HG02981 (cell line): ENCODE data around the gene CYP2C19.
"Not testable (repeated sequence)": the region's sequence is repeated elsewhere in the genome, so short reads cannot be mapped to it uniquely, and the experiment has no call there.

Experiments used
- ATAC-seq: cut with Tn5 transposase; IDR thresholded peaks from one replicate; pipeline ENCODE4 v1.9.1; 2021; ENCODE audit warnings: mild to moderate bottlenecking, moderate library complexity; ENCODE audit not compliant: unreplicated experiment

CYP2C19 gene

DNA sequence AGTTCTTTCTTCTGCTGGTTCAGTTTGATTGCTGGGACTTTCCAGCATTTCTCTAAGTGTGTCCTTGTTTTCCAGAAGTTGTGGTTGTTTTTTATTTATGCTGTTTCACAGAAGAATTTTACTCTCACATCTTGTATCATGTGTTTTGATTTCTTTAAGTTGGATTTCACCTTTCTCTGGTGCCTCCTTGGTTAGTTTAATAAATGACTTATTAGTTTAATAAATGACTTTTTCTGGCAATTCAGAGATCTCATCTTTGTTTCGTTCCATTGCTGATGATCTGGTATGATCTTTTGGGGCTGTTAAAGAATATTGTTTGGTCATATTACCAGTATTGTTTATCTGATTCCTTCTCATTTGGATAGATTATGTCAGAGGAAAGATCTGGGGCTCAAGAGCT, 116.2 kb downstream of the CYP2C19 start:
- peak; percentile 41 for ATAC-seq

DNA sequence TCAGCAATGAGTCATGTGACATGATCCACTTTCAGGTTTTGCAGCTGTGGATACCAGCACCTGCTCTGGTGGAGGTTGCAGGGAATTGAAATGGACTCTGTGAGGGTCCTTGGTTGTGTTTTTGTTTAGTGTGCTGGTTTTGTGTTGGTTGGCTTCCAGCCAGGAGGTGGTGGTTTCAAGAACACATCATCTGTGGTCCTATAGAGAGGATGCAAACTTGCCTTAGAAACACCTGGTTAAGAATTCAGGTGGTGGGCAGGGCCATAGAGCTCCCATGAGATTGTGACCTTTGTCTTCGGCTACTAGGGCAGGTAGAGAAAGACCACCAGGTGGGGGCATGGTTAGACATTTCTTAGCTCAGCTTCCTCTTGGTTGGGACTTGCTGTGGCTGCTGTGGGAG, 116.7 kb downstream of the CYP2C19 start:
- peak; percentile 46 for ATAC-seq

DNA sequence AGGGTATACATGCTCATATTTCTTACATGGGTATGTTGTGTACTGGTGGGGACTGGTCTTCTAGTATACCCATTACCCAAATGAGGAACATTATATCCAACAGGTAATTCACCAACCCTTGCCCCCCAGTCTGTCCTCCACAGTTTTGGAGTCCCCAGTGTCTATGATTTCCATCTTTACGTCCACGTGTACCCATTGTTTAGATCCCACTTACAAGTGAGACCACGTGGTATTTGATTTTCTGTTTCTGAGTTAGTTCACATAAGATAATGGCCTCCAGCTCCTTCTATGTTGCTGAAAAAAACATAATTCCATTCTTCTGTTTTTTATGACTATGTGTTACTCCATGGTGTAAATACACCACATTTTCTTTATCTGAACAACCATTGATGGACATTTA, 126.6 kb downstream of the CYP2C19 start:
- ATAC-seq, result no peak

DNA sequence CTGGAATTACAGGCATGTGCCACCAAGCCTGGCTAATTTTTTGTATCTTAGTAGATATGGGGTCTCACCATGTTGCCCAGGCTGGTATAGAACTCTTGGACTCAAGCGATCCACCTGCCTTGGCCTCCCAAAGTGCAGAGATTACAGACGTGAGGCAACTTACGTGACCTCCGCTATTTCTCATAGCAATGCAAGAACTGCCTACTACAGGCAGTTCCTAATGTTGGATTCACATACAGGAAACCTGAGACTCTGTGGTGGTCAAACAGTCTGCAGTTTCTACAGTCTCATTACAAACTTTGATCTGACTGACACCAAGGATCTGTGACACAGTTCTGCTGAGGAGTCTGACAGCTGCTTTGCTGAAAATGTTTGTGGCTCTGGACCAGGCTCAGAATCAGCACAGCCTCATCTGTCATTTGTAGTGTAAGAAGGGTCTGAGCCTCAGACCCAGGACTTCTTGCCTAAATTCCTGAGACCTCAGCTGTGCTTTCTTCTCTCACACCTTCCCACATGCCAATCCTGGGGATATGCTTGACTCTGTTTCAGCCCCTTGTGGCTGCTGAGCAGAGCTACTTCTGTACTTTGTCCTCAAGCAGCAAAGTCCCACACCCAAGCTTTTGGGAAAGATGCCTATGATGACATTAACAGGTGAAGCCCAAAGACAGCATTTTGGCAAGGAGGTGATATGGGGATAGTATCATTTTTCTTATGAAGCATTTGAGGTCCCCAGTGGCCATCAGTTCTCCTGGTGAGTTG, 128.0 kb downstream of the CYP2C19 start:
- no peak for ATAC-seq

DNA sequence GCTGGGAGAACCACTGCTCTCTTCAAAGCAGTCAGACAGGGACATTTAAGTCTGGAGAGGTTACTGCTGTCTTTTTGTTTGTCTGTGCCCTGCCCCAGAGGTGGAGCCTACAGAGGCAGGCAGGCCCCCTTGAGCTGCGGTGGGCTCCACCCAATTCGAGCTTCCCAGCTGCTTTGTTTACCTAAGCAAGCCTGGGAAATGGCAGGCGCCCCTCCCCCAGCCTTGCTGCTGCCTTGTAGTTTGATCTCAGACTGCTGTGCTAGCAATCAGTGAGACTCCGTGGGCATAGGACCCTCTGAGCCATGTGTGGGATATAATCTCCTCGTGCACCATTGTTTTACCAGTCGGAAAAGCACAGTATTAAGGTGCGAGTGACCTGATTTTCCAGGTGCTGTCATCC, 135.9 kb downstream of the CYP2C19 start:
- ATAC-seq, result not testable (repeated sequence)

DNA sequence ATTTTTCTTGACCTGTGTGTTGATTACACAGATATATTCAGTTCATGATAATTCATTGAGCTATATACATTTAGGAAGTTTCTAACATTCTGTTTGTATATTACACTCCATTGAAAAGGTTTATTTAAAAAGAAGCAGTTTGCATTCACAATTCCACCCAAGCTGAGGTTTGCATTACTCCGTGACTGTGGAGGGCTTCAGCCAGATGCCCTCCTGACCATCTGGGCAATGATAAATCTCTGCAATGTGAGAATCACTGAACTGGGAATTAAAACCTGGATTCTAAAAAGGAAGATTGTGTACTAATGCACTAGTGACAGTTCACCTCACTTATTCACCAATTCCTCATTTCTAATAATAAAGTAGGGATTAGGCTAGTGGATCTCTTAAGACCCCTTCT, 139.6 kb downstream of the CYP2C19 start:
- ATAC-seq, result no peak

DNA sequence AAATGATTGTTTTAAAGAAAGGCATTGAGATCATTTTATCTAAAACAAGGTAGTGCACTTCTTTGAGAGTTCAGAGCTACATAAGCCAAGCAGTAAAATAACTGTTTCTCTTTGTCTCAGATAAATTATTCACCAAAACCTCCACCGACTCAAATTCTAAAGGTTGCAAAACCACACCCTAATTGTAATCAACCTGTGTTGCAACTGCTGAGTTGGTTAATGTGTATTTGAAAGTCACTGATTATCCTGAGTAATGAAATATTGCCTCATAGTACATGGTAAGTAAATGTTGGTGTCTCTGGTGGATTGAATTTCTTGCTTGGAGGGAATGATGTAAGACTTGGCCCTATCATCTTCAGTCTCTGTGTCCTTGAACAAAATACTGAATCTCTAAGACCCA, 140.1 kb downstream of the CYP2C19 start:
- ATAC-seq, result peak; percentile 87
